Muscle of leg (tissue), 11 donors: Measurements from ENCODE around the gene FAM120B. TPM values are rescaled to one million over a fixed set of nuclear protein-coding genes. Genes with fewer than 3 reads are reported as not detected.
A peak's percentile ranks its signal among the peaks of the same experiment; 100 is the strongest.

ENCODE experiments used
- DNase-seq: peaks from one replicate; pipeline ENCODE4 v3.0.0; 2013
- H3K27ac ChIP-seq: one replicate; pipeline ENCODE4 v1.5.1; 2013; ENCODE audit warnings: mild to moderate bottlenecking, low read length, control low read depth
- H3K27me3 ChIP-seq: one replicate; pipeline ENCODE4 v1.6.1; 2013; ENCODE audit warnings: low read length; ENCODE audit not compliant: control insufficient read depth, insufficient read depth
- H3K36me3 ChIP-seq: one replicate; pipeline ENCODE4 v1.6.1; 2013; ENCODE audit warnings: low read length; ENCODE audit not compliant: control insufficient read depth, insufficient read depth
- H3K4me1 ChIP-seq: one replicate; pipeline ENCODE4 v1.6.1; 2013; ENCODE audit warnings: low read length; ENCODE audit not compliant: control insufficient read depth, insufficient read depth
- H3K4me3 ChIP-seq: one replicate; pipeline ENCODE4 v1.5.1; 2013; ENCODE audit warnings: low read length, control low read depth
- H3K9me3 ChIP-seq: replicated peaks from 2 replicates; pipeline ENCODE4 v1.6.1; 2013; ENCODE audit warnings: low read depth, low read length; ENCODE audit not compliant: control insufficient read depth
- WGBS: methylation state at CpG from one replicate; pipeline ENCODE4 v1.1.5; 2013; ENCODE audit warnings: missing lambda C conversion rate; ENCODE audit not compliant: insufficient coverage; 5-methylcytosine and 5-hydroxymethylcytosine counted together
- polyA plus RNA-seq, 8 donors: library from polyadenylated mRNA; unstranded; fragments of 120-200 nt; gene quantifications; one replicate each; pipeline versions ENCODE4 v1.2.1 to v1.2.3, GENCODE V29; 2013; ENCODE audit warnings: inconsistent platforms in 1 of 8, low replicate concordance in 1 of 8; ENCODE audit not compliant: insufficient read length in 8 of 8, insufficient read depth in 1 of 8
- total RNA-seq: library from RNA; stranded (reverse); fragments of 120-200 nt; gene quantifications from one replicate; pipeline ENCODE4 v1.2.4, GENCODE V29; 2013

FAM120B gene
- total and polyA plus RNA-seq, 9 donors = 19.6 to 29.7 (median 24.7) TPM

DNA sequence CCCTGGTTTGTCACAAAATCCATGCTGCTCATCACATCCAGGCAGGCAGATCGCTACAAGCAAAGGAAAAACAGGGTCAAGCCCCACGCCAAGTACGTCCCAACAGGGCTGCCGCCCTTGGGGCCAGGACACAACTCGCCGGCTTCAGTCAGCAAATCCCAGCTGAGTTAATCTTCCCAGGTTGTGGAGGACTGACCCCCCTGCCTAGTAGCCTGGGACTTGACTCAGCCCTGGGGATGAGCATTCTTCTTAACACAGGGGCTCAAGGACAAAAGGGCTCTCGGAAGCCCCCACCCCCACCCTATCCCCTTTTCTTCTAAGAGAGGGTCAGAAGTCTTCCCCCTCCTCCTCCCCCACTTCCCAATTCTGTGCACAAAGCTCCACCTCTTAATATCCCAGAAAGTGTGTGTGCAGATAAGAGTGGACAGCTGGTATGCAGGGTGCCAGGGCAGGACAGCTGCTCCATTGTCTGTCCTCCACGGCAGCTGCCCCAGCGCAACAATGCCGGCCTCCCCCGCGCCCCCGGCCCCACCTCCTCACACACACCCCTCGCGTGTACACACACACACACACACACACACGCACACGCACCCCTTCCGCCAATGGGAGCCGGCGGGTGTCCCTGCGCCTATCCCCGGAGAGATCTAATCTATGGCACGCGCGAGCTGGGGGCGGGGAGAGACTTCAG lies 20.2 kb upstream of the FAM120B start:
- peak overlapping the region; percentile 16 for H3K4me3 ChIP-seq
- WGBS = 7% methylated on average over 18 of the region's 26 CpGs
- peak; percentile 83 for DNase-seq

GRCh38 chr6:170286934-170287265 lies 19.7 kb upstream of the FAM120B start:
- 60% methylated on average over 2 of the region's 2 CpGs for WGBS
- Histone ChIP-seq H3K4me3 (peak overlapping the region; percentile 9), H3K36me3 (peaks cover 56% of the 10 kb centered on the region), H3K9me3 (no peaks in the 10 kb centered on the region), H3K4me1 (peaks cover 51% of the 10 kb centered on the region), H3K27me3 (peaks cover 45% of the 10 kb centered on the region), H3K27ac (peak overlapping the region; percentile 45)
- DNase-seq = no peak

More for the DNA sequence above, 20.2 kb upstream of the FAM120B start:
- H3K4me1 ChIP-seq = peaks cover 46% of the 10 kb centered on the region
- H3K36me3 ChIP-seq = peaks cover 61% of the 10 kb centered on the region
- H3K27me3 ChIP-seq = peaks cover 40% of the 10 kb centered on the region
- H3K27ac ChIP-seq = peak overlapping the region; percentile 52
- H3K9me3 ChIP-seq = no peaks in the 10 kb centered on the region

DNA sequence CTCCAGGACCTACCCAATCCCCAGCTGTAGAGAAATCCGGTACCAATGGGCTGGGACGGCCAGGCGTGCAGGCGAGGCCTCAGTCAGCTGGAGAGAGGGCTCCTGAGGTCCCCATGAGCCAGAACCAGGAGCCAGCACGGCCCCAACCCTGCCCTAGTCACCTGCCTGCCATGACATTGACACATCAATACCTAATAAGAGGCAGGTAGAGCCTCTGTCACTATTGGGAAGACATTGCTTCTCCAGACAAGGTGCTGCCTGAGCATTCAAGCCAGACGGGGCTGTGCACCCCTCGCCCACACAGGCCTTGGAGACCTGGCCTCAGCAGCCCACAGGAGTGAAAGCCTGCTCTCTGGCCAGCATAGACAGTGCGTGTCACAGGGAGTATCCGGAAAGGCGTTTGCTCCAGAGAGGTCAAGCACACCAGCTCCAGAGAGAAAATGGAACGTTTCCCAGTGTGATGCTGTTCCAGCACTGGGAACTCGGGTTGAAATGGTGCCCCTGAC lies 19.1 kb upstream of the FAM120B start:
- peaks cover 54% of the 10 kb centered on the region for H3K36me3 ChIP-seq
- peaks cover 56% of the 10 kb centered on the region for H3K4me1 ChIP-seq
- no peak for DNase-seq
- H3K27ac ChIP-seq = peak overlapping the region; percentile 45
- peak overlapping the region; percentile 15 for H3K4me3 ChIP-seq
- peaks cover 50% of the 10 kb centered on the region for H3K27me3 ChIP-seq
- H3K9me3 ChIP-seq = no peaks in the 10 kb centered on the region
- 44% methylated on average over 9 of the region's 12 CpGs for WGBS

DNA sequence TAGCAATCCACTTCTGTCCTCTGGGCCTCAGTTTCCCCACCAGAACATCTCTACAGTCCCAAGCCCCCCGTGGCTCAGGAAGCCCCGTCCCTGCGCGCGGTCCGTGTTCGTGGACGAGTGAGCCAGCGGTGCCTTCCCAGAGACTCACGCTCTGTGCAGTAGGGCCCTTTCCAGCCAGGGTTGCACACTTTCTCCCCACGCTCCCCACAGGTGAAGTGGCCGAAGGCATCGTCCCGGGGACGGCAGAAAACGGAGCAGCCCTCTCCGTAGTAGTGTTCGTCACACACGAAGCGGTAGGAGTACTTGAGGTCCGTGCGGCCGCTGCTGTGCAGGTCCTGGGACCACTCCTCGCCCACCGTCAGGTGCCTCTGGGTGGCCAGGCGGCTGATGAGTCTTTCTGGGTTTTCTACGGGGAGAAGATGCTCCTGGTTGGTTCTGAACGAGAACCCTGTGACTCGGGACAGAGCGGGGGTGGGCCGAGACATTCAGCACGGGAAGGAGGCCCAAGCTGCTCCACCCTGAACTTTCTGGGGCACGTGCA lies 18.4 kb upstream of the FAM120B start:
- H3K36me3 ChIP-seq = peaks cover 49% of the 10 kb centered on the region
- H3K27me3 ChIP-seq = peaks cover 57% of the 10 kb centered on the region
- no peaks in the 10 kb centered on the region for H3K9me3 ChIP-seq
- no peak for DNase-seq
- WGBS = 61% methylated on average over 33 of the region's 33 CpGs
- no peak overlapping the region for H3K27ac ChIP-seq
- H3K4me1 ChIP-seq = peaks cover 63% of the 10 kb centered on the region
- peak overlapping the region; percentile 43 for H3K4me3 ChIP-seq

DNA sequence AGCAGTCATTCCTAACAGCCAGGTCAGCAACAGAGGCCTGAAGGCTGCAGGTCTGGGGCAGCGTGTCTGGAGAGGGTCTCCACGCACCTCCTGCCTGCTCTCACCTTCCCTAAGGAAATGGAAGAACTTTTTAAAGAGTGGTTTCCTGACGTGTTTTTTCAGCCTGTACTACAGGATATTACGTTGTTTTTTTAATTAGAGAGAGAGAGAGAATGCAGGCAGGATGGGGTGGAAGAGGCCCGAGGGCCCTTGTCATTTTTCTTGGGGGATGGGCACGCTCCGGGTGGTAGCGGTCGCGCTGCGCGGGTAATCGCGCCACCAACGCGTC lies 17.7 kb upstream of the FAM120B start:
- H3K27me3 ChIP-seq = peaks cover 63% of the 10 kb centered on the region

DNA sequence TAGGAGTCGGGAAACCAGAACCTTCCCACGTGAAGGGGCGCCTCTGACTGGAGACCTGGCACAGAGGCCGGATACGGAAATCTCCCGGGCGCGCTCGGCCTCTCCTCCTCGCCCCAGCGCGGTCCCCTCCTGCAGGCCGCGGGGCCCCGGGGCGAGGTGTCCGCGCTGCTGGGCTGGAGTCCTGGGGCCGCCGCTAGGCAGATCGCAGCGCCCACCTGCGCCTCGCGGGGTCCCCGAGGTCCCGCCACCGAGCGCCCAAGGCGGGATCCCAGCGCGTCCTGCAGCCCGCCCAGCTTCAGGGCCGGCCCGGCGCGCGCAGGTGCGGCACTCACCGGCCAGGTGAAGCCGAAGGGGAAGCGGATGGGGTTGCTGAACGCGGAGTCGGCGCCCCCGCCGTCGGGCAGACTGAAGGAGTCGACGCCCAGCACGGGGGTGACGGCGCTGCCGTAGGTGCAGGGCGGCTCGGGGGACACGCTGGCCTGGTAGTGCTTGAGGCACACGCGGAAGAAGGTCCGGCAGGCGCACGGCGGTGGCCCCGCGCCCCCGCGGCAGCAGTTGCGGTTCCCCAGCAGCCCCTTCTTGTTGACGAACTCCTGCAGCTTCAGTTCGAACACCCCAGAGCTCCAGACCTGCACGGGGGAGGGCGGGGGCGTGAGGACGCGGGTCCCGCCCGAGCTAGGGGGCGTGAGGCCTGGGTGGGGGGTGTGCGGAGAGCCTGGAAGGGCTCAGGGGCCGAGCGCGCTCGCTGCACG lies 17.2 kb upstream of the FAM120B start:
- Histone ChIP-seq H3K4me3 (peak overlapping the region; percentile 73), H3K27ac (no peak overlapping the region), H3K27me3 (peaks cover 69% of the 10 kb centered on the region), H3K9me3 (no peaks in the 10 kb centered on the region), H3K4me1 (peaks cover 72% of the 10 kb centered on the region), H3K36me3 (peaks cover 37% of the 10 kb centered on the region)
- DNase-seq = no peak
- WGBS = 2% methylated on average over 73 of the region's 85 CpGs

More for the DNA sequence above, 17.7 kb upstream of the FAM120B start:
- WGBS = 9% methylated on average over 14 of the region's 16 CpGs
- Histone ChIP-seq H3K9me3 (no peaks in the 10 kb centered on the region), H3K27ac (no peak overlapping the region), H3K4me1 (peaks cover 69% of the 10 kb centered on the region), H3K4me3 (peak overlapping the region; percentile 43), H3K36me3 (peaks cover 43% of the 10 kb centered on the region)
- DNase-seq = no peak

DNA sequence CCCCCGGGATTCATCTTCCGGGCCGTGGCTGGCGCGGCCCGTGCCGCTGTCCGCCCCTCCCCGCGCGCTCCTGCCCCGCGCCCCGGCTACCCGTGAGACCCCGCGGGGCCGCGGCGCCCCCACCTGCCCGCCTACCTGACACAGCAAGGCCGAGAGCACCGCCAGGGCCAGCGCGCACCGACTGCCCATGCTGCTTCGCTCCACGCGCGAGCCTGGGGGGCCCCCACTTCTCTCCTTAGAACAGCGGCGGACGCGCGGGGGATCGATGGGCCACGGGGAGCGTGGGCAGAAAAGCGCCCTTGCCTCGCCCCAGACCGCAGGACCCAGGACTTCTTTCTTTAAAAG lies 16.6 kb upstream of the FAM120B start:
- no peak for DNase-seq
- no peaks in the 10 kb centered on the region for H3K9me3 ChIP-seq
- H3K4me3 ChIP-seq = peak overlapping the region; percentile 73
- peaks cover 76% of the 10 kb centered on the region for H3K4me1 ChIP-seq
- peaks cover 32% of the 10 kb centered on the region for H3K36me3 ChIP-seq
- H3K27me3 ChIP-seq = peaks cover 74% of the 10 kb centered on the region
- peak overlapping the region; percentile 71 for H3K27ac ChIP-seq
- WGBS = under 1% methylated on average over 41 of the region's 41 CpGs

- H3K27ac ChIP-seq = peak within 1 kb of the TSS; percentile 82
- peak within 1 kb of the TSS; percentile 73 for H3K4me3 ChIP-seq
- no peaks in the 10 kb centered on the region for H3K9me3 ChIP-seq
- H3K36me3 ChIP-seq = peaks cover 26% of the 10 kb centered on the region
- H3K4me1 ChIP-seq = peaks cover 76% of the 10 kb centered on the region
- DNase-seq = peak; percentile 75
- peaks cover 80% of the 10 kb centered on the region for H3K27me3 ChIP-seq
- under 1% methylated on average over 77 of the region's 83 CpGs for WGBS
These were observed 16.0 kb upstream of the FAM120B start, which contains the start of gene DLL1 for GRCh38 chr6:170290296-170291128. DLL1 (minus strand) TSS chr6:170291078; CDS start chr6:170290139, 939 bp downstream.

DNA sequence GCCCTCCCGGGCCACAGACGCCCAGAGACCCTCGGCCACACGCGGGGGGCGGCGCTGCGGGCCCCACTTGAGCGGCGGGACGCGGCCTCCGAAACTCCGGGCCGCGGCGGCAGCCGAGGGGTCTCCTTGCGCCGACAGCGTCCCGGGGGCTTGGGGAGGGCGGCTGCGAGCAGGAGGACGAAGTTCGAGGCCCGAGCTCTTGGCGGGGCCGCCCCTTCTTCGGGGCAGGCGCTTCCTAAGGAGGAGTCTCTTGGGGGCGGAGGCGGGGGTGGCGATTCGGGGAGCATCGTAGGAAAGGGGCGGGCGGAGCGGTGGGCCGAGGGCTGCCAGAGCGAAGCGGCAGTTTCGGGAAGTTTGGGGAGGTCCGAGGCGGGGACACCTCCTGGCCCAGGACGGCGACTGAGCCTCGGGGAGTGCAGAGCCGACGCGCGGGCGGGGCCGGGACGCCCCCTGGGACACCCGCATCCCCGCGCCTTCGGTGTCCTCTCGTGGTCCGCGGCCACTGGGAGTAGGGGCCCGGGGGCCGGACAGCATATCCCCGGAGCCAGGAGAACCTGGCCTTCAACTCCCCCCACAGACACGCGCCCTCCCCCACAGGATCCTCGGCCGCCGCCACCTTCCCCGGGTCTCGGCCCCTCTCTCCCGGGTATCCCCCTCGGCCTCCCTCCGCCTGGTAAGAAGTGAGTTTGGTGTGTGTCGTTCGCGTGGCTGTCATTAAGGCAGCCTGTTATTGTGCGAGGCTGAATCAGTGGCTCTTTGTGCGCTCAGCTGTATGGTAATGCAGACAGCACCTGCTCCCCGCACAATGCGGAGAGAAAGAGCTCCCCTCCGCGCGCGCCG lies 15.1 kb upstream of the FAM120B start:
- H3K4me3 ChIP-seq = peak overlapping the region; percentile 37

More for the DNA sequence above, 15.1 kb upstream of the FAM120B start:
- no peaks in the 10 kb centered on the region for H3K9me3 ChIP-seq
- peaks cover 23% of the 10 kb centered on the region for H3K36me3 ChIP-seq
- WGBS = under 1% methylated on average over 68 of the region's 87 CpGs
- DNase-seq = peak; percentile 81
- peaks cover 84% of the 10 kb centered on the region for H3K27me3 ChIP-seq
- peaks cover 74% of the 10 kb centered on the region for H3K4me1 ChIP-seq
- H3K27ac ChIP-seq = peak overlapping the region; percentile 82
